Right lobe of liver (tissue), 4 donors: ENCODE results near the gene PTH2.

Experiments used
- CTCF ChIP-seq, 4 donors: fragments of 200-600 bp in 3 of 4; fragments of 450-650 bp in 1 of 4; IDR thresholded peaks; one replicate each; pipeline versions ENCODE4 v1.5.1 to v1.8.0; 2016 to 2022; ENCODE audit warnings: antibody characterized with exemption in 4 of 4, mild to moderate bottlenecking in 2 of 4
- POLR2A ChIP-seq: fragments of 450-650 bp; IDR thresholded peaks from one replicate; pipeline ENCODE4 v1.6.1; 2017; ENCODE audit warnings: antibody characterized with exemption, mild to moderate bottlenecking
- donor health status: DM: no; HTN: no; CAD: no.
- donor health status: DM: no; HTN: no; CAD: no.
- donor health status: DM: no; HTN: yes; CAD: no.

GRCh38 chr19:49433240-49433901 lies 10.1 kb upstream of the PTH2 start:
- TF ChIP-seq CTCF (IDR thresholded peaks at IDR 0.05) (no peak), POLR2A (no peak)
